Measurements from ENCODE around the gene MTNR1B.

GRCh38 chr11:92948116-92948515, 21.3 kb upstream of the MTNR1B start:
- TF ChIP-seq POLR2A (IDR thresholded peaks at IDR 0.05) (no peak), EP300 (IDR thresholded peaks at IDR 0.05) (no peak)
- TF ChIP-seq, protein P1, sequence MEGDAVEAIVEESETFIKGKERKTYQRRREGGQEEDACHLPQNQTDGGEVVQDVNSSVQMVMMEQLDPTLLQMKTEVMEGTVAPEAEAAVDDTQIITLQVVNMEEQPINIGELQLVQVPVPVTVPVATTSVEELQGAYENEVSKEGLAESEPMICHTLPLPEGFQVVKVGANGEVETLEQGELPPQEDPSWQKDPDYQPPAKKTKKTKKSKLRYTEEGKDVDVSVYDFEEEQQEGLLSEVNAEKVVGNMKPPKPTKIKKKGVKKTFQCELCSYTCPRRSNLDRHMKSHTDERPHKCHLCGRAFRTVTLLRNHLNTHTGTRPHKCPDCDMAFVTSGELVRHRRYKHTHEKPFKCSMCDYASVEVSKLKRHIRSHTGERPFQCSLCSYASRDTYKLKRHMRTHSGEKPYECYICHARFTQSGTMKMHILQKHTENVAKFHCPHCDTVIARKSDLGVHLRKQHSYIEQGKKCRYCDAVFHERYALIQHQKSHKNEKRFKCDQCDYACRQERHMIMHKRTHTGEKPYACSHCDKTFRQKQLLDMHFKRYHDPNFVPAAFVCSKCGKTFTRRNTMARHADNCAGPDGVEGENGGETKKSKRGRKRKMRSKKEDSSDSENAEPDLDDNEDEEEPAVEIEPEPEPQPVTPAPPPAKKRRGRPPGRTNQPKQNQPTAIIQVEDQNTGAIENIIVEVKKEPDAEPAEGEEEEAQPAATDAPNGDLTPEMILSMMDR (IDR thresholded peaks at IDR 0.05) = no peak

Measured in upper lobe of left lung (tissue), 4 donors.